OCI-LY1 (cell line): ENCODE data around the gene PRSS21.

Experiments used
- H2AFZ ChIP-seq: fragments of 200-600 bp; sonication (generic), shearing (Covaris generic); 2 replicates; pipeline ENCODE4 v1.6.0; 2014; ENCODE audit warnings: antibody characterized with exemption, mild to moderate bottlenecking, low read length
- H3F3A ChIP-seq: fragments of 200-600 bp; sonication (generic), shearing (Covaris generic); 2 replicates; pipeline ENCODE4 v1.6.0; 2014; ENCODE audit warnings: mild to moderate bottlenecking, antibody characterized with exemption, low read length, moderate library complexity; ENCODE audit not compliant: insufficient read depth
- H3K27ac ChIP-seq: fragments of 200-600 bp; sonication (generic); 2 replicates; pipeline ENCODE4 v1.5.1; 2014; ENCODE audit warnings: low read length, mixed run types, mild to moderate bottlenecking, low read depth; ENCODE audit not compliant: poor library complexity, severe bottlenecking
- H3K27me3 ChIP-seq: fragments of 200-600 bp; sonication (generic); 2 replicates; pipeline ENCODE4 v1.6.0; 2014; ENCODE audit warnings: antibody characterized with exemption, mild to moderate bottlenecking, low read length, moderate library complexity; ENCODE audit not compliant: insufficient read depth
- H3K36me3 ChIP-seq: fragments of 200-600 bp; sonication (generic); 2 replicates; pipeline ENCODE4 v1.6.1; 2014; ENCODE audit warnings: mild to moderate bottlenecking, antibody characterized with exemption, low read length, moderate library complexity, mixed read lengths; ENCODE audit not compliant: insufficient read depth
- H3K4me1 ChIP-seq: fragments of 200-600 bp; sonication (generic); 2 replicates; pipeline ENCODE4 v1.5.1; 2014; ENCODE audit warnings: mild to moderate bottlenecking, low read length, moderate library complexity; ENCODE audit not compliant: insufficient read depth, severe bottlenecking
- H3K4me2 ChIP-seq: fragments of 200-600 bp; sonication (generic), shearing (Covaris generic); 2 replicates; pipeline ENCODE4 v1.6.1; 2014; ENCODE audit warnings: low read length
- H3K4me3 ChIP-seq: fragments of 200-600 bp; sonication (generic); 2 replicates; pipeline ENCODE4 v1.5.1; 2014; ENCODE audit warnings: low read length, low read depth, mild to moderate bottlenecking, mixed read lengths; ENCODE audit not compliant: poor library complexity, severe bottlenecking
- H3K79me2 ChIP-seq: fragments of 200-600 bp; shearing (Covaris generic); 2 replicates; pipeline ENCODE4 v1.6.1; 2016; ENCODE audit warnings: mixed run types, low read length, mixed read lengths; ENCODE audit not compliant: insufficient read depth
- H3K9ac ChIP-seq: fragments of 200-600 bp; sonication (generic), shearing (Covaris generic); 2 replicates; pipeline ENCODE4 v1.6.1; 2014; ENCODE audit warnings: mild to moderate bottlenecking, low read length, mixed read lengths
- H3K9me2 ChIP-seq: fragments of 200-600 bp; sonication (generic), shearing (Covaris generic); 2 replicates; pipeline ENCODE4 v1.6.1; 2014; ENCODE audit warnings: low read depth, mild to moderate bottlenecking, low read length, mixed read lengths
- H3K9me3 ChIP-seq: fragments of 200-600 bp; shearing (Covaris generic); 2 replicates; pipeline ENCODE4 v1.6.1; 2014; ENCODE audit warnings: low read length, mixed read lengths
- H4K20me1 ChIP-seq: fragments of 200-600 bp; sonication (generic), shearing (Covaris generic); 2 replicates; pipeline ENCODE4 v1.6.0; 2016; ENCODE audit warnings: mild to moderate bottlenecking, low read length; ENCODE audit not compliant: insufficient read depth
- CTCF ChIP-seq: fragments of 200-600 bp; sonication (generic), shearing (Covaris generic); IDR thresholded peaks from 2 replicates; pipeline ENCODE4 v1.5.1; 2017; ENCODE audit warnings: mild to moderate bottlenecking, antibody characterized with exemption, low read length, moderate library complexity, mixed read lengths
- EZH2 ChIP-seq: fragments of 200-600 bp; sonication (generic), shearing (Covaris generic); IDR thresholded peaks from 2 replicates; pipeline ENCODE4 v1.8.0; 2017; ENCODE audit warnings: borderline replicate concordance, mixed run types, mild to moderate bottlenecking, antibody characterized with exemption, low read length, moderate library complexity, mixed read lengths

PRSS21 gene

GRCh38 chr16:2852731-2853507 is 35.9 kb downstream of the PRSS21 start:
- H3K4me1 ChIP-seq: no peaks in the 10 kb centered on the region
- H3K4me2 ChIP-seq: no peak overlapping the region
- H3K27me3 ChIP-seq: no peaks in the 10 kb centered on the region
- no peaks in the 10 kb centered on the region for H3K79me2 ChIP-seq
- H4K20me1 ChIP-seq: no peaks in the 10 kb centered on the region
- no peak overlapping the region for H3K9ac ChIP-seq
- H3K9me2 ChIP-seq: no peaks in the 10 kb centered on the region
- no peaks in the 10 kb centered on the region for H3K9me3 ChIP-seq
- H3F3A ChIP-seq: no peaks in the 10 kb centered on the region
- no peaks in the 10 kb centered on the region for H3K36me3 ChIP-seq
- H3K4me3 ChIP-seq: no peak overlapping the region
- no peak overlapping the region for H2AFZ ChIP-seq
- H3K27ac ChIP-seq: no peak overlapping the region
- TF ChIP-seq EZH2 (no peak), CTCF (no peak)

- Histone ChIP-seq H3K4me3 (no peak overlapping the region), H3K79me2 (no peaks in the 10 kb centered on the region), H3K27me3 (no peaks in the 10 kb centered on the region), H3K4me1 (no peaks in the 10 kb centered on the region), H3K9ac (no peak overlapping the region), H3F3A (no peaks in the 10 kb centered on the region), H2AFZ (no peak overlapping the region), H3K4me2 (no peak overlapping the region), H3K9me2 (no peaks in the 10 kb centered on the region), H3K27ac (no peak overlapping the region), H4K20me1 (no peaks in the 10 kb centered on the region), H3K9me3 (no peaks in the 10 kb centered on the region), H3K36me3 (no peaks in the 10 kb centered on the region)
- no peak for TF ChIP-seq EZH2
- no peak for TF ChIP-seq CTCF
Observed at GRCh38 chr16:2853531-2854073, 36.6 kb downstream of the PRSS21 start.

GRCh38 chr16:2854700-2855309 is 37.8 kb downstream of the PRSS21 start:
- H3K4me2 ChIP-seq: no peak overlapping the region
- no peaks in the 10 kb centered on the region for H3F3A ChIP-seq
- no peak overlapping the region for H3K9ac ChIP-seq
- H3K9me2 ChIP-seq: no peaks in the 10 kb centered on the region
- H4K20me1 ChIP-seq: no peaks in the 10 kb centered on the region
- H3K27ac ChIP-seq: no peak overlapping the region
- no peaks in the 10 kb centered on the region for H3K4me1 ChIP-seq
- no peak overlapping the region for H2AFZ ChIP-seq
- no peaks in the 10 kb centered on the region for H3K79me2 ChIP-seq
- no peaks in the 10 kb centered on the region for H3K9me3 ChIP-seq
- TF ChIP-seq CTCF (peak; percentile 68), EZH2 (no peak)
- no peak overlapping the region for H3K4me3 ChIP-seq
- no peaks in the 10 kb centered on the region; the same call in 1 of the 2 replicates for H3K27me3 ChIP-seq
- H3K36me3 ChIP-seq: no peaks in the 10 kb centered on the region
